CD4-positive, CD25-positive, alpha-beta regulatory T cell (primary cell): Measurements from ENCODE around the gene RRAD. TPM values are rescaled to one million over a fixed set of nuclear protein-coding genes. Genes with fewer than 3 reads are reported as not detected.
"Not testable (repeated sequence)": the region's sequence is repeated elsewhere in the genome, so short reads cannot be mapped to it uniquely, and the experiment has no call there.

ENCODE experiments used
- ATAC-seq, 2 donors: fragments of 150-1000 bp; cut with Tn5 transposase; one replicate each; pipeline ENCODE4 v1.10.0; 2021; ENCODE audit warnings: low read depth in 2 of 2, moderate number of reproducible peaks in 2 of 2, moderate library complexity in 1 of 2
- DNase-seq, 3 donors: peaks; one replicate each; pipeline versions ENCODE4 v3.0.0 to v3.0.0-alpha.2; 2012 to 2022; ENCODE audit warnings: mixed read lengths in 1 of 3
- H3K27ac ChIP-seq: one replicate; pipeline ENCODE4 v1.7.0; 2013; ENCODE audit warnings: mild to moderate bottlenecking, low read length; ENCODE audit not compliant: insufficient read depth, poor library complexity, severe bottlenecking
- H3K27me3 ChIP-seq: one replicate; pipeline ENCODE4 v1.7.0; 2013; ENCODE audit warnings: low read length; ENCODE audit not compliant: control insufficient read depth, insufficient read depth
- H3K36me3 ChIP-seq: one replicate; pipeline ENCODE4 v1.7.0; 2013; ENCODE audit warnings: mild to moderate bottlenecking, low read length, moderate library complexity; ENCODE audit not compliant: control insufficient read depth, insufficient read depth
- H3K4me1 ChIP-seq: 2 replicates; pipeline ENCODE4 v1.7.0; 2013; ENCODE audit warnings: mild to moderate bottlenecking, low read length; ENCODE audit not compliant: insufficient read depth, control insufficient read depth, poor library complexity, severe bottlenecking
- H3K4me3 ChIP-seq: one replicate; pipeline ENCODE4 v1.7.0; 2013; ENCODE audit warnings: low read depth, mild to moderate bottlenecking, low read length, moderate library complexity
- H3K9me3 ChIP-seq, 2 experiments: 1 replicate in 1 of 2; 2 replicates in 1 of 2; pipeline ENCODE4 v1.7.0; 2013; ENCODE audit warnings: low read length in 2 of 2, mild to moderate bottlenecking in 1 of 2, moderate library complexity in 1 of 2; ENCODE audit not compliant: control insufficient read depth in 2 of 2
- H3K27ac Mint-ChIP-seq, 3 donors: one replicate each; pipeline ENCODE4 v1.8.0; 2020 to 2022; ENCODE audit warnings: mild to moderate bottlenecking in 3 of 3, mixed read lengths in 3 of 3, moderate library complexity in 2 of 3
- H3K27me3 Mint-ChIP-seq: one replicate; pipeline ENCODE4 v1.8.0; 2022; ENCODE audit warnings: mild to moderate bottlenecking, mixed read lengths
- H3K36me3 Mint-ChIP-seq: one replicate; pipeline ENCODE4 v1.8.0; 2020; ENCODE audit warnings: mixed read lengths
- H3K4me1 Mint-ChIP-seq, 4 donors: one replicate each; pipeline ENCODE4 v1.8.0; 2020 to 2022; ENCODE audit warnings: mixed read lengths in 4 of 4, mild to moderate bottlenecking in 1 of 4
- H3K4me3 Mint-ChIP-seq, 4 donors: one replicate each; pipeline ENCODE4 v1.8.0; 2020 to 2022; ENCODE audit warnings: mild to moderate bottlenecking in 4 of 4, mixed read lengths in 4 of 4, moderate library complexity in 3 of 4
- H3K9me3 Mint-ChIP-seq, 7 donors: one replicate each; pipeline ENCODE4 v1.8.0; 2020 to 2022; ENCODE audit warnings: mixed read lengths in 7 of 7, mild to moderate bottlenecking in 3 of 7, moderate library complexity in 2 of 7
- polyA plus RNA-seq, 4 donors: library from polyadenylated mRNA; unstranded; fragments of 300-500 nt; fragmentation: Illumina TruSeq; gene quantifications; one replicate each; pipeline ENCODE4 v1.2.3, GENCODE V29; 2021
- total RNA-seq: library from RNA; stranded (reverse); gene quantifications from one replicate; pipeline ENCODE4 v1.2.3, GENCODE V29; 2022

The RRAD gene
- total and polyA plus RNA-seq, 5 donors from 2014 or later = 0.35 TPM; not detected in 4

GRCh38 chr16:66899310-66899944, 25.9 kb downstream of the RRAD start:
- no peaks in the 10 kb centered on the region for H3K36me3 Mint-ChIP-seq
- Histone ChIP-seq H3K9me3 (no peaks in the 10 kb centered on the region), H3K4me3 (no peak overlapping the region), H3K4me1 (no peaks in the 10 kb centered on the region), H3K36me3 (no peaks in the 10 kb centered on the region), H3K27me3 (no peaks in the 10 kb centered on the region), H3K27ac (no peak overlapping the region)
- no peak for DNase-seq
- peaks cover 0 to 1% (median 0%) of the 10 kb centered on the region in 7 donors for H3K9me3 Mint-ChIP-seq
- ATAC-seq = no peak
- peak overlapping the region in 1 of 3 donors; percentile 43 for H3K27ac Mint-ChIP-seq
- no peaks in the 10 kb centered on the region for H3K27me3 Mint-ChIP-seq
- peaks cover 0 to 8% (median 0%) of the 10 kb centered on the region in 4 donors for H3K4me1 Mint-ChIP-seq
- no peak overlapping the region for H3K4me3 Mint-ChIP-seq

DNA sequence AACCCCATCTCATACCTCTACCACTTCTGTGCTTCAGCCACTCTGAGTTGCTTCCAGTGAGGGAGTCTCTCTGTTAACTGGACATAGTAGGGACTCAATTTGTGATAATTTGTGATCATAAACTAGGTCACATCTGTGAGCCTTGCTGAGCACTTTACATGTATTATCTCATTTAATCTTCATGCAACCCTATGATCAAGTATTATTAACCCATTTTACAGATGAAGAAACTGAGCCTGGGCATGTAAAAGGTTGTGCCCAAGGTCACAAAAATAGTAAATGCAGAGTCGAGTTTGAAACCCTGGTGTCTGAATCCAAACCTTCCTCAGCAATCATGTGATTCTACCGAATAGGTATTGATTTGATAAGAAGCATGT, 26.4 kb downstream of the RRAD start:
- no peak overlapping the region for H3K4me3 Mint-ChIP-seq
- H3K27me3 Mint-ChIP-seq = no peaks in the 10 kb centered on the region
- Histone ChIP-seq H3K27ac (no peak overlapping the region), H3K9me3 (no peaks in the 10 kb centered on the region), H3K4me1 (no peaks in the 10 kb centered on the region), H3K36me3 (no peaks in the 10 kb centered on the region), H3K4me3 (no peak overlapping the region), H3K27me3 (no peaks in the 10 kb centered on the region)
- peaks cover 0 to 1% (median 0%) of the 10 kb centered on the region in 7 donors for H3K9me3 Mint-ChIP-seq
- no peak overlapping the region for H3K27ac Mint-ChIP-seq
- no peak for DNase-seq
- H3K4me1 Mint-ChIP-seq = peaks cover 0 to 9% (median 0%) of the 10 kb centered on the region in 4 donors
- no peak for ATAC-seq
- H3K36me3 Mint-ChIP-seq = no peaks in the 10 kb centered on the region

DNA sequence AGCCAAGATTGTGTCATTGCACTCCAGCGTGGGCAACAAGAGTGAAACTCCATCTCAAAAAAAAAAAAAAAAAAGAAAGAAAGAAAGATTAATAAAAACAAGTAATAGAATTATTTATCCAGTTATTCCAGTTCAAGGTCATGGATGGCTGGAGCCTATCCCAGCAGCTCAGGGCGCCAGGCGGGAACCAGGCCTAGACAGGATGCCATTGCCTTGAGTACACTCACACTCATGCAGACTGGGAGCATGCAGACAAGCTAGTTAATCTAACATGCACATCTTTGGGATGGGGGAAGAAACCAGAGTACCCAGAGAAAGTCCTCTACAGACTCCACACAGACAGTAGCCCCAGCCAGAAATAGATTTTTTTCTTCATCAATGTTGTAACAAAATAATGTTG, 27.1 kb downstream of the RRAD start:
- H3K4me3 Mint-ChIP-seq = no peak overlapping the region
- peaks cover 0 to 1% (median 0%) of the 10 kb centered on the region in 7 donors for H3K9me3 Mint-ChIP-seq
- no peak overlapping the region for H3K27ac Mint-ChIP-seq
- Histone ChIP-seq H3K27ac (no peak overlapping the region), H3K36me3 (no peaks in the 10 kb centered on the region), H3K4me3 (no peak overlapping the region), H3K27me3 (no peaks in the 10 kb centered on the region), H3K9me3 (no peaks in the 10 kb centered on the region), H3K4me1 (no peaks in the 10 kb centered on the region)
- H3K36me3 Mint-ChIP-seq = no peaks in the 10 kb centered on the region
- H3K27me3 Mint-ChIP-seq = no peaks in the 10 kb centered on the region
- peaks cover 0 to 10% (median 1%) of the 10 kb centered on the region in 4 donors for H3K4me1 Mint-ChIP-seq
- ATAC-seq (no peak), DNase-seq (no peak)

DNA sequence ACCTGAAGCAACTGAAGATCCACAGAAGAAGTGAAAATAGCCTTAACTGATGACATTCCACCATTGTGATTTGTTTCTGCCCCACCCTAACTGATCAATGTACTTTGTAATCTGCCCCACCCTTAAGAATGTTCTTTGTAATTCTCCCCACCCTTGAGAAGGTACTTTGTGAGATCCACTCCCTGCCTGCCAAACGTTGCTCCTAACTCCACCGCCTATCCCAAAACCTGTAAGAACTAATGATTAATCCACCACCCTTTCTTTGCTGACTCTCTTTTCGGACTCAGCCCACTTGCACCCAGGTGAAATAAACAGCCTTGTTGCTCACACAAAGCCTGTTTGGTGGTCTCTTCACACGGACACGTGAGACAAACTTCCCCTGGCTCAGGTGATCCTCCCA, 28.7 kb downstream of the RRAD start:
- not testable (repeated sequence) for H3K4me3 ChIP-seq, H3K36me3 Mint-ChIP-seq, ATAC-seq, H3K9me3 ChIP-seq, H3K36me3 ChIP-seq, H3K27ac ChIP-seq, H3K4me3 Mint-ChIP-seq, H3K27me3 Mint-ChIP-seq, H3K9me3 Mint-ChIP-seq, DNase-seq, H3K27me3 ChIP-seq, H3K4me1 ChIP-seq
- peaks cover 0 to 17% (median 6%) of the 10 kb centered on the region in 4 donors for H3K4me1 Mint-ChIP-seq
- H3K27ac Mint-ChIP-seq = peak overlapping the region in 2 of 3 donors; percentile 59 to 64

- H3K27ac ChIP-seq = no peak overlapping the region
- H3K36me3 Mint-ChIP-seq = no peaks in the 10 kb centered on the region
- H3K27me3 Mint-ChIP-seq = no peaks in the 10 kb centered on the region
- no peaks in the 10 kb centered on the region for H3K36me3 ChIP-seq
- no peak overlapping the region for H3K4me3 ChIP-seq
- no peaks in the 10 kb centered on the region for H3K4me1 ChIP-seq
- H3K4me3 Mint-ChIP-seq = no peak overlapping the region
- H3K27me3 ChIP-seq = no peaks in the 10 kb centered on the region
- H3K4me1 Mint-ChIP-seq = peaks cover 0 to 20% (median 6%) of the 10 kb centered on the region in 4 donors
- H3K9me3 Mint-ChIP-seq = peaks cover 0 to 1% (median 0%) of the 10 kb centered on the region in 7 donors
- peak overlapping the region in 2 of 3 donors; percentile 59 to 64 for H3K27ac Mint-ChIP-seq
- ATAC-seq = no peak
- H3K9me3 ChIP-seq = no peaks in the 10 kb centered on the region
- DNase-seq = no peak
Observed at GRCh38 chr16:66895999-66896398, 29.3 kb downstream of the RRAD start.

- DNase-seq (no peak), ATAC-seq (no peak)
- peak overlapping the region in 1 of 3 donors; percentile 64 for H3K27ac Mint-ChIP-seq
- H3K27me3 ChIP-seq = no peaks in the 10 kb centered on the region
- H3K4me1 ChIP-seq = no peaks in the 10 kb centered on the region
- H3K4me1 Mint-ChIP-seq = peaks cover 0 to 20% (median 6%) of the 10 kb centered on the region in 4 donors
- H3K9me3 Mint-ChIP-seq = peaks cover 0 to 1% (median 0%) of the 10 kb centered on the region in 7 donors
- no peak overlapping the region for H3K4me3 Mint-ChIP-seq
- no peaks in the 10 kb centered on the region for H3K9me3 ChIP-seq
- no peaks in the 10 kb centered on the region for H3K36me3 ChIP-seq
- no peak overlapping the region for H3K4me3 ChIP-seq
- H3K27me3 Mint-ChIP-seq = no peaks in the 10 kb centered on the region
- H3K27ac ChIP-seq = no peak overlapping the region
- no peaks in the 10 kb centered on the region for H3K36me3 Mint-ChIP-seq
Observed at GRCh38 chr16:66895689-66895979, 29.7 kb downstream of the RRAD start.

DNA sequence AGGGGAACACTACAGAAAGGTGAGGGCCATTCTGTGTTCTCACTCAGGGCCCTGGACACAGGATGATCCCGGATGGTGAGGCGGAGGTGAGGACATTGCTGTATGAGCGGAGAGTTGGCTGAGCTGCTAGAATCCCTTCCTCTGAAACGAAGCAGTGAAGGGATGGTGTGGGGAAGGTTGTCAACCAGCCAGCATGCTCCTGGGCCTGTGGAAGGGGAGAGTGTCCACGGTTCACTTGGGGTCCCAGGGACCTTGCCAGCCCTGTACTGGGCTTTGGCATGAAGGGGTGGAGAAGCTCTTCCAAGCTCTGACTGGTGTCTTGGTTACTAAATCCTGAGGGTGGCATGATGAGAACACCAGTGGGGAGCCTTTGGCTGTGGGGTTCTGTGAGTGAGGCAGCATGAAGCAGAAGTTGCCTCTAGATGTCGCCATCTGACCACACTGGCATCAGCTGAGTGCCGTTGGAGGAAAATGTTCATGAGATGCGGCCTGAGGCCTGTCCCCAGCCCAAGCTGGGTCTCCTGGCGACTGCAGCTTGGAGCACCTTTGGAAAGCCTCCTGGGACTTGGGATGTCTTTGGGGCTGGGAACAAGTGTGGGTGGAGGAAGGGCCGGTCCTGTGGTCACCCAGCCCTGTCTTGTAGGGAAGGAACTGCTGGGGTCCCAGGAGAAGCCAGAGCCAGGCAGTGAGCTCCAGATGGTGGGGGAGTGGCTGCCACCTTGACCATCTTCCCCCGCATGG, 30.2 kb downstream of the RRAD start:
- DNase-seq = peak; percentile 13 to 74 (median 50)
- Histone ChIP-seq H3K4me1 (no peaks in the 10 kb centered on the region), H3K9me3 (no peaks in the 10 kb centered on the region), H3K4me3 (no peak overlapping the region), H3K36me3 (no peaks in the 10 kb centered on the region), H3K27ac (no peak overlapping the region), H3K27me3 (no peaks in the 10 kb centered on the region)
- Mint-ChIP-seq H3K4me3 (no peak overlapping the region), H3K27ac (peak overlapping the region in 1 of 3 donors; percentile 20), H3K27me3 (no peaks in the 10 kb centered on the region), H3K9me3 (peaks cover 0 to 1% (median 0%) of the 10 kb centered on the region in 7 donors), H3K4me1 (peaks cover 0 to 20% (median 6%) of the 10 kb centered on the region in 4 donors), H3K36me3 (no peaks in the 10 kb centered on the region)
- peak; percentile 66 to 70 for ATAC-seq

- Histone ChIP-seq H3K4me1 (no peaks in the 10 kb centered on the region), H3K9me3 (no peaks in the 10 kb centered on the region), H3K4me3 (no peak overlapping the region), H3K36me3 (no peaks in the 10 kb centered on the region), H3K27me3 (no peaks in the 10 kb centered on the region), H3K27ac (no peak overlapping the region)
- Mint-ChIP-seq H3K9me3 (peaks cover 0 to 1% (median 0%) of the 10 kb centered on the region in 7 donors), H3K27me3 (no peaks in the 10 kb centered on the region), H3K4me1 (peaks cover 0 to 20% (median 6%) of the 10 kb centered on the region in 4 donors), H3K27ac (peak overlapping the region in 1 of 3 donors; percentile 9), H3K4me3 (no peak overlapping the region), H3K36me3 (no peaks in the 10 kb centered on the region)
- DNase-seq = no peak
- no peak for ATAC-seq
Observed at GRCh38 chr16:66894055-66894454, 31.3 kb downstream of the RRAD start.
